HEK293T (cell line): ENCODE data around the gene SKAP2.

ENCODE experiments used
- L3MBTL2 ChIP-seq: fragments of 450-650 bp; conservative IDR thresholded peaks from 2 replicates; pipeline ENCODE4 v1.6.1; 2016; ENCODE audit warnings: mild to moderate bottlenecking
- PKNOX1 ChIP-seq: fragments of 450-650 bp; IDR thresholded peaks from 2 replicates; pipeline ENCODE4 v1.6.1; 2016

GRCh38 chr7:26673271-26673670 lies 191.1 kb downstream of the SKAP2 start:
- TF ChIP-seq PKNOX1: no peak
- no peak for TF ChIP-seq L3MBTL2
